22Rv1 (cell line): Measurements from ENCODE around the gene CDRT4.

ENCODE experiments used
- ZFX ChIP-seq: fragments of 450-650 bp; IDR thresholded peaks from 2 replicates; pipeline ENCODE4 v1.6.1; 2017; ENCODE audit warnings: antibody characterized with exemption, borderline replicate concordance
- TF ChIP-seq, protein P1 (sequence below): fragments of 450-650 bp; IDR thresholded peaks from 2 replicates; pipeline ENCODE4 v1.5.1; 2017; ENCODE audit warnings: mild to moderate bottlenecking

DNA sequence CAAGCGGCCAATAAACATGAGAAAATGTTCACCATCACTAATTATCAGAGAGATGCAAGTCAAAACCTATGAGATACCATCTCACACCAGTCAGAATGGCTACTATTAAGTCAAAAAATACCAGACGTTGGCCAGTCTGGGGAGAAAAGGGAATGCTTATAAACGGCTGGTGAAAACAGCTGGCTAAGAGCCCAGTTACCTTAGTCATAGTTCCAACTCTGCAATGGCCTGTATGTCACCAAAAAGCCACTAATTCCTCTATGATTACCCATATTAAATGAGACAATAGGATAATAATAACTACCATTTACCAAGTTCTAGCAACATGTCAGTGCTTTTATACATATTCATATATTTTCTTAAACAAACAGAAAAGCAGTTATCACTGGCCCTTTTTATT, 42.9 kb upstream of the CDRT4 start:
- TF ChIP-seq, protein P1, sequence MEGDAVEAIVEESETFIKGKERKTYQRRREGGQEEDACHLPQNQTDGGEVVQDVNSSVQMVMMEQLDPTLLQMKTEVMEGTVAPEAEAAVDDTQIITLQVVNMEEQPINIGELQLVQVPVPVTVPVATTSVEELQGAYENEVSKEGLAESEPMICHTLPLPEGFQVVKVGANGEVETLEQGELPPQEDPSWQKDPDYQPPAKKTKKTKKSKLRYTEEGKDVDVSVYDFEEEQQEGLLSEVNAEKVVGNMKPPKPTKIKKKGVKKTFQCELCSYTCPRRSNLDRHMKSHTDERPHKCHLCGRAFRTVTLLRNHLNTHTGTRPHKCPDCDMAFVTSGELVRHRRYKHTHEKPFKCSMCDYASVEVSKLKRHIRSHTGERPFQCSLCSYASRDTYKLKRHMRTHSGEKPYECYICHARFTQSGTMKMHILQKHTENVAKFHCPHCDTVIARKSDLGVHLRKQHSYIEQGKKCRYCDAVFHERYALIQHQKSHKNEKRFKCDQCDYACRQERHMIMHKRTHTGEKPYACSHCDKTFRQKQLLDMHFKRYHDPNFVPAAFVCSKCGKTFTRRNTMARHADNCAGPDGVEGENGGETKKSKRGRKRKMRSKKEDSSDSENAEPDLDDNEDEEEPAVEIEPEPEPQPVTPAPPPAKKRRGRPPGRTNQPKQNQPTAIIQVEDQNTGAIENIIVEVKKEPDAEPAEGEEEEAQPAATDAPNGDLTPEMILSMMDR, result no peak
- TF ChIP-seq ZFX, result no peak
